ENCODE measurements around the gene EP400. TPM values are rescaled to one million over a fixed set of nuclear protein-coding genes. Genes with fewer than 3 reads are reported as not detected.

EP400 gene
- total and polyA plus RNA-seq, 2 of the 8 experiments (the other 6 are each of a cell fraction or from before 2014, with no cell fraction given) = 13.1 to 69.7 TPM

DNA sequence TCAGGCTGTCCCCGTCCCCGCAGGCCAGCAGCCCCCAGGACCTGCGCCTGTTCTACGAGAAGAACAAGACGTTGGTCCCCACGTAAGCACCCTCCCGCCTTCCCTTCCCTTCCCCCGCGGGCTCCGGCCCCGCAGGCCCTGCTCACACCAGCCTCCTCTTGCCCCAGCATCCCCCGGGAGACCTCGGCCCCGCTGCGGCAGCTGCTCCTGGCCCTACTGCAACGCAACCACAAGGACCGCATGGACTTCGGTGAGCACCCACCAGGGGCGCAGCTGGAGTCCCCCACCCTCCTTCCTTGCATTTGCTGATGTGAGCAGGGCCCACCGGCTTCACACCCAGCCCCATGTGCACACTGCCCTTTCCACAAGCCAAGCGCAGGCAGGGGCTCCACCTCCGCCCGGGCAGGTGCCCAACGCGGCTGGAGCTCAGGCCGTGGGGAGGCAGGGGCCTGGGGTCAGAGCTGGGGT lies 40.0 kb upstream of the EP400 start (continued):
- TF ChIP-seq NRF1 (IDR thresholded peaks at IDR 0.05; ENCODE audit: low read depth, low read length) = no peak

Data from H1 (cell line).